HFFc6 (cell line): ENCODE results near the gene CDADC1. TPM values are rescaled to one million over a fixed set of nuclear protein-coding genes. Genes with fewer than 3 reads are reported as not detected.

Source experiments
- DNase-seq: peaks from one replicate; pipeline ENCODE4 v3.0.0-alpha.2; 2018
- H3K27ac Mint-ChIP-seq: 2 replicates; pipeline ENCODE4 v1.8.0; 2020; ENCODE audit warnings: mild to moderate bottlenecking, mixed read lengths
- H3K27me3 Mint-ChIP-seq: 2 replicates; pipeline ENCODE4 v1.8.0; 2021; ENCODE audit warnings: mild to moderate bottlenecking, moderate library complexity, mixed read lengths; ENCODE audit not compliant: insufficient read depth
- H3K36me3 Mint-ChIP-seq: 2 replicates; pipeline ENCODE4 v1.8.0; 2021; ENCODE audit warnings: low read depth, mixed read lengths
- H3K4me1 Mint-ChIP-seq: 2 replicates; pipeline ENCODE4 v1.8.0; 2020; ENCODE audit warnings: low read depth, mixed read lengths
- H3K4me3 Mint-ChIP-seq: 2 replicates; pipeline ENCODE4 v1.8.0; 2020; ENCODE audit warnings: mild to moderate bottlenecking, moderate library complexity, mixed read lengths
- H3K9me3 Mint-ChIP-seq: 2 replicates; pipeline ENCODE4 v1.8.0; 2020; ENCODE audit warnings: mild to moderate bottlenecking, mixed read lengths
- long read RNA-seq: library from polyadenylated mRNA; unstranded; transcript quantifications from one replicate; pipeline ENCODE4 v2.0.0, GENCODE V29; 2019
- total RNA-seq, 6 experiments: library from RNA; stranded (reverse); fragmentation: NEBNext Ultra II Directional; extraction: Animal tissue kit (Norgen Biotek cat#: 25700); gene quantifications; 2 replicates in 1 of 6; 3 replicates in 5 of 6; pipeline ENCODE4 v1.2.3, GENCODE V29; 2021
- TF ChIP-seq, protein P1 (sequence below): fragments of 200-600 bp; sonication (generic); IDR thresholded peaks from 2 replicates; pipeline ENCODE4 v1.5.0; 2021; ENCODE audit warnings: antibody characterized with exemption, mild to moderate bottlenecking

Gene CDADC1
- 1 to 10 TPM; 5.3 to 8.7 (median 6.8) TPM for total RNA-seq
- long read RNA-seq, partial matches to known transcripts, result 1 of 6 reads
- long read RNA-seq, other reads (novel, unspliced or antisense), result 1 of 6 reads

DNA sequence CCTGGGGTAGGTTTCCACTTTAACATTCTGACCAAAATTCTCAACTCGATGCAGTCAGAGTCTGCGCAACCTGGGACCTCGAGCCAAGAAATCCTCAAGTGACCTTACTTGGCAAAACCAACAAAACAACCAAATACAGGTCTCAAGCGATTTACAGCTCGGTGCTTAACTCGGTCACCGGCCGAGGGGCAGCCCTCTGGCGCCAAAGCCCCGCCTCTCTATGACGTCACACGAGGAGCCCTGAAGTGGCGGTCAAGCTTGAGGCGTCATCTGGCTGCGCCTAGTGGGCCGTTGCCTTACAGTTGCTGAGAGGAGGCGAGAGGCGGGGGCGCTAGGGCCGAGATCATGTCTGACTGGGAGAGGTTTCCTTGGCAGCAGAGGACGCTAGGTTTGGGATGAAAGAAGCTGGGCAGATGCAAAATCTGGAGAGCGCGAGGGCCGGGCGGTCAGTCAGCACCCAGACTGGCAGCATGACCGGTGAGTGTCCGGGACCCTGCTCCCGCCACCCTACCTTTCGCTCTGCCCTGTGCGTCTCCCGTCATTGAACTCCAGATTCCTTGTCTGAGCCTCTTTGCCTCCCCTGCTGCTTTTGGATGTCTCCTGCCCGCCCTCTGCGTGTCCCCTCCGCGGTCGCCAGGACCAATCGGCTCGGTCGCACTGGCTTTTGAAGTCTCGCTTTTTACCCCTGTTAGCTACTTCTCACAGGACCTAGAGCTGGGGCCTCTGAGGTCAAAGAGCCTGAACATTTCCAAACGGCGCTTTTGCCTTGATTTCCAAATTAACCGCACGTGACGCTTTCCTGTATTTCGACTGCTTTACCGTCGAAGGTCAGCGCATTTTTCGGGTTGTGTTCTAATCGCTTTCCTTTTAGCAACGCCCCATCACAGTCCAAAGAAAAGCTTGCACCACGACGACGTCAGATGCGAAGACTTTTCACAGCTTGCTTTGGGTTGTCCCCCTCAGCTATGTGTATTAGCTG is at the start of gene CDADC1:
CDADC1 (plus strand) TSS at position 283 of the 979 bp plus-strand sequence; CDS start at position 396, 113 bp downstream.
- no peaks in the 10 kb centered on the region; the same call in 1 of the 2 replicates for H3K36me3 Mint-ChIP-seq

DNA sequence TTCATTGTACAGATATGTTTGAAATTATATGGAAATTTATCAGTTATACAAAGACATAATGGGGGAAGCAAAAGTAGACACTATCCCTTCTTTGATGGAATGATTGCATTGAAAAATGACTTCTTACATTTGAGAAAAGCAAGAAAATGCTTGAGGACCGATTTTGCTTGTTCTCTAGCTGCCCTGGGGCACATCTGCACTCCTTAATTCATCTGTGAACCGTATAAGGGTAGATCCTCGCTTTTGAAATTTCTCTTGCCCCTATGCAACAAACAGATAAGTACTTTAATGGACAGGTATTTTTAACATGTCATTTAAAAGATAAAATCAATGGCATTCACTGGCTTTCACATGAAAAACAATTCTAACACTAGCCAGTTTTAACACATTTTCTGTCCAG is 41.1 kb upstream of the CDADC1 start:
- Mint-ChIP-seq H3K27ac (no peak overlapping the region), H3K36me3 (peaks cover 37% of the 10 kb centered on the region), H3K9me3 (no peaks in the 10 kb centered on the region), H3K4me3 (no peak overlapping the region), H3K27me3 (peaks cover 2% of the 10 kb centered on the region; the same call in 1 of the 2 replicates), H3K4me1 (no peaks in the 10 kb centered on the region)
- TF ChIP-seq, protein P1, sequence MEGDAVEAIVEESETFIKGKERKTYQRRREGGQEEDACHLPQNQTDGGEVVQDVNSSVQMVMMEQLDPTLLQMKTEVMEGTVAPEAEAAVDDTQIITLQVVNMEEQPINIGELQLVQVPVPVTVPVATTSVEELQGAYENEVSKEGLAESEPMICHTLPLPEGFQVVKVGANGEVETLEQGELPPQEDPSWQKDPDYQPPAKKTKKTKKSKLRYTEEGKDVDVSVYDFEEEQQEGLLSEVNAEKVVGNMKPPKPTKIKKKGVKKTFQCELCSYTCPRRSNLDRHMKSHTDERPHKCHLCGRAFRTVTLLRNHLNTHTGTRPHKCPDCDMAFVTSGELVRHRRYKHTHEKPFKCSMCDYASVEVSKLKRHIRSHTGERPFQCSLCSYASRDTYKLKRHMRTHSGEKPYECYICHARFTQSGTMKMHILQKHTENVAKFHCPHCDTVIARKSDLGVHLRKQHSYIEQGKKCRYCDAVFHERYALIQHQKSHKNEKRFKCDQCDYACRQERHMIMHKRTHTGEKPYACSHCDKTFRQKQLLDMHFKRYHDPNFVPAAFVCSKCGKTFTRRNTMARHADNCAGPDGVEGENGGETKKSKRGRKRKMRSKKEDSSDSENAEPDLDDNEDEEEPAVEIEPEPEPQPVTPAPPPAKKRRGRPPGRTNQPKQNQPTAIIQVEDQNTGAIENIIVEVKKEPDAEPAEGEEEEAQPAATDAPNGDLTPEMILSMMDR, result no peak
- DNase-seq, result no peak

More for the DNA sequence above, at the start of gene CDADC1:
- peak; percentile 93 for DNase-seq
- peaks cover 26% of the 10 kb centered on the region for H3K4me1 Mint-ChIP-seq
- H3K27ac Mint-ChIP-seq, result peak within 1 kb of the TSS; percentile 95
- peak within 1 kb of the TSS; percentile 97 for H3K4me3 Mint-ChIP-seq
- H3K9me3 Mint-ChIP-seq, result no peaks in the 10 kb centered on the region
- TF ChIP-seq, protein P1, result no peak
- peaks cover 6% of the 10 kb centered on the region; the same call in 1 of the 2 replicates for H3K27me3 Mint-ChIP-seq

DNA sequence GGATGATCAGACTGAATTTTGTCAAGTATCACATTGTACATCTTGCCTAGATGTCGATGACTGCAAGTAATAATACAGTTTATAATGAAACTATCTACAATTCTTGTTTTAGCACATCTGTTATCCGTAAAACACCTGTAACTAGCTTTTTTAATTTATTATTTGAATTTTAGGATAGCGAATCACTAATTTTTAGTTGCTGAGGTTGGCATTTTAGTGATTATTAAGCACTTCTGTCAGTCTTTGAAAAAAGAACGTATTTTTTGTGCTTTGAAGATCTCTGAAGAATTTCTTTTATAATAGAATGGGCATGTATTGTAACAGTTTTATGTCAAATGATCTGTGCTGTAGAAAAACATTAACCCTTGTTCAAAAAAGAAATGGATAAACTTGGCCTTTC is 39.1 kb upstream of the CDADC1 start:
- Mint-ChIP-seq H3K4me1 (peaks cover 1% of the 10 kb centered on the region), H3K36me3 (peaks cover 42% of the 10 kb centered on the region), H3K27me3 (peaks cover 2% of the 10 kb centered on the region; the same call in 1 of the 2 replicates), H3K4me3 (no peak overlapping the region), H3K27ac (no peak overlapping the region), H3K9me3 (no peaks in the 10 kb centered on the region)
- TF ChIP-seq, protein P1, result no peak
- no peak for DNase-seq

DNA sequence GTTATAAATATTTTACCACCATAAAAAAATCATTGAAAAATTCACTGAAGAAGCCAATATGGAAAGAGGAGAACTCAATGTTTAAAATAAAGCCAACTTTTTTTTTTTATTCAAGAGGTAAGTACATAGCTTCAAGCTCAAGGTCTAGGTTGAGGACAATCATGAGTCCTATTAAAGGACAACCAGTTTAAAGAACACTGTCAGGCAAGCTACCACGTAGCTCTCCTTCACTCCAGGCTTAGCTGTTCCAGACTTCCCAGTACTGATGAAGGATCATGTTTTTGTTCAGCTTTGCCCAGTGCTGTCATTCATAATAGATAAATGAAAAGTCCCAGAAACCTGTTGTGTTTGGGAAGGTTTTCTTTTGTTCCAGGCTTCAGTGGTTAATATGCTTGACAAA is 37.6 kb upstream of the CDADC1 start:
- TF ChIP-seq, protein P1, result no peak
- H3K36me3 Mint-ChIP-seq, result peaks cover 36% of the 10 kb centered on the region
- H3K27ac Mint-ChIP-seq, result no peak overlapping the region

DNA sequence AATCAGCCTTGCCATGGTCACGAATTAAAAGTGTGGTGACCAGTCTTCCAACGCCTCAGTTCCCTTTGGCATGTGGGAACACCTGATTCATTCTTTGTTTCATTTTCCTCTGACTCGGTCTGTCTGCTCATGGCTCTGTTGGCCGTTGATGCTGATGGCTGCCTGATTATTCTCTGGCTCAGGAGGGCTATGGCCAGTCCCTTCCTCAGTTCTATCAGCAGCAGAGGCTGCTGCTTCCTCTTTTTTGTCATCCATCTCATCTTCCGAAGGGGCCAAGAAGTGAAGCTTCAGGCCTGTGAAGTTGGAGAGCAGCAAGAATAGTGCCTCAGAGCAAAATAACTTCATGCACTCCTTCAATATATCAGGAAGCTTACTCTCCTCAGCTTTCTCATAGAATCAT is 37.1 kb upstream of the CDADC1 start:
- no peak overlapping the region for H3K4me3 Mint-ChIP-seq
- TF ChIP-seq, protein P1, result no peak
- DNase-seq, result no peak
- peaks cover 17% of the 10 kb centered on the region for H3K4me1 Mint-ChIP-seq
- no peaks in the 10 kb centered on the region for H3K9me3 Mint-ChIP-seq
- peaks cover 35% of the 10 kb centered on the region for H3K36me3 Mint-ChIP-seq
- H3K27ac Mint-ChIP-seq, result no peak overlapping the region
- peaks cover 2% of the 10 kb centered on the region; the same call in 1 of the 2 replicates for H3K27me3 Mint-ChIP-seq

More for the DNA sequence above, 37.6 kb upstream of the CDADC1 start:
- H3K27me3 Mint-ChIP-seq, result peaks cover 2% of the 10 kb centered on the region; the same call in 1 of the 2 replicates
- no peak overlapping the region for H3K4me3 Mint-ChIP-seq
- no peak for DNase-seq
- H3K4me1 Mint-ChIP-seq, result peaks cover 16% of the 10 kb centered on the region
- H3K9me3 Mint-ChIP-seq, result no peaks in the 10 kb centered on the region
